ENCODE data around the gene SELENOI.

GRCh38 chr2:26336719-26337118 lies 9.2 kb upstream of the SELENOI start:
- TF ChIP-seq CTCF (conservative IDR thresholded peaks at IDR 0.05; ENCODE audit: low read depth in 2 of 2) (no peak), JUNB (IDR thresholded peaks at IDR 0.05; ENCODE audit: unreplicated experiment) (no peak), POLR2AphosphoS5 (IDR thresholded peaks at IDR 0.05; ENCODE audit: low read depth) (no peak), EZH2phosphoT487 (IDR thresholded peaks at IDR 0.05; ENCODE audit: unreplicated experiment) (no peak), EZH2 (IDR thresholded peaks at IDR 0.05; ENCODE audit: low read depth, unreplicated experiment) (no peak), ETS1 (IDR thresholded peaks at IDR 0.05) (no peak), REST (IDR thresholded peaks at IDR 0.05; ENCODE audit: unreplicated experiment) (no peak), ZNF331 (CRISPR knock-in tag; IDR thresholded peaks at IDR 0.05; ENCODE audit: low read depth) (no peak), CREB1 (CRISPR knock-in tag; IDR thresholded peaks at IDR 0.05; ENCODE audit: low read depth) (no peak), ZNF114 (CRISPR knock-in tag; IDR thresholded peaks at IDR 0.05) (no peak), ZNF462 (CRISPR knock-in tag; IDR thresholded peaks at IDR 0.05) (no peak), STAT1 (IDR thresholded peaks at IDR 0.05; ENCODE audit: unreplicated experiment) (no peak)
